ENCODE measurements around the gene THAP2.
"Not testable (repeated sequence)": the region's sequence is repeated elsewhere in the genome, so short reads cannot be mapped to it uniquely, and the experiment has no call there.

THAP2 gene

GRCh38 chr12:71662849-71663560 is 1.1 kb upstream of the THAP2 start:
- no peak for FAIRE-seq

DNA sequence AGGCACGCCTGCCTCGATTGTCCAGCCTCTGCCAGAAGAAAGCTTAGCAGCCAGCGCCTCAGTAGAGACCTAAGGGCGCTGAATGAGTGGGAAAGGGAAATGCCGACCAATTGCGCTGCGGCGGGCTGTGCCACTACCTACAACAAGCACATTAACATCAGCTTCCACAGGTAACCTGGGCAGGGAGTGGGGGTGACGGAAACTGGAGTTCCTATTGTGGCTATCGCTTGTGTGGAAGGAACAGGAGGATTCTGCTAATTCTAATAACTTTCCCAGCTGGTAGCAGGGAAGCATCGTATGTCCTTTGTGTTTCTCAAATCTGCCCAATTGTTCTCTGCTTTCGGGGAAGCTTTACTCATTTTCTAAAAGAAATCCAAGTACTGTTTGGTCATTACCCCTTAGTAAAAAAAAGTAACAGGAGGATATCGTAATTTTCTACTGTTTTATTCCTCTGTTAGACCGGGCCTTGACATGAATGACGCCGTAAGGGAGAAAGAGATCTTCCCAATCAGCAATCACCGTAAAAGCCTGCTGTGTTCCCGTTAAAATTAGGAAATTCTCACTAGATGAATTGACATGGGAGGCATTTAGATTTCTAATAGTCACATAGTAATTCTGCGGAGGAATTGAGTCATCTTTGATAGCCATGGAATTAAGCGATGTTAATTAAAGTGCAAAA is 449 bp downstream of the THAP2 start:
- FAIRE-seq = no peak

DNA sequence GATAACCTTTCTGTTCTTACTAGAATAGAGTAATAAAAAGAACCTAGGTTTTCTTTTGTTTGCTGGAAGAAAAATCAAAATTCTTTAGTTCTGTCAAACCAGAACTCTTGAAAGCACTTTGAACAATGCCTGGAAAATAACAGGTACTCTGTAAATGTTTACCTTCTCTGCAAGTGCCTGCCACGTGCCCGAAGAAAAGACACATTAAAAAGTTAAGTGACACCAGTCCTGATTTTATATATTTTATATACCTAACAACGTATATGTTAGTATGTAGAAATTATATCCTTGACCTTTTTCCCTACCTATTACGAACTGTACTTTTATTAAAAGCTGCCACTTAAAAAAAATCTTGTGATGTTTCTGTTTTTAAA is 976 bp downstream of the THAP2 start:
- no peak for FAIRE-seq

DNA sequence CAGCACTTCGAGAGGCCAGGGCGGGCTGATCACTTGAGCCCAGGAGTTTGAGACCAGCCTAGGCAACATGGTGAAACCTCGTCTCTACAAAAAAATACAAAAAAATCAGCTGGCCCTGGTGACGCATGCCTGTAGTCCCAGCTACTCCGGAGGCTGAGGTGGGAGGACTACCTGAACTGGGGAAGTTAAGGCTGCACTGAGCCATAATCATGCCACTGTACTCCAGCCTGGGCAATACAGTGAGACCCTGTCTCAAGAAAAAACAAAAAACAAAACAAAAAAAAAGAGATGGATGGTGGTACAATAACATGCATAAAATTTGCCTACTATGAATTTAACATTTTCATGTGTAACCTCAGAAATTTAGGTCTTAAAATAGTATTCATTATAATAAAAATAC is 2.2 kb downstream of the THAP2 start:
- FAIRE-seq = no peak

- no peak for FAIRE-seq
Measured at GRCh38 chr12:71671311-71671710, 7.2 kb downstream of the THAP2 start.

DNA sequence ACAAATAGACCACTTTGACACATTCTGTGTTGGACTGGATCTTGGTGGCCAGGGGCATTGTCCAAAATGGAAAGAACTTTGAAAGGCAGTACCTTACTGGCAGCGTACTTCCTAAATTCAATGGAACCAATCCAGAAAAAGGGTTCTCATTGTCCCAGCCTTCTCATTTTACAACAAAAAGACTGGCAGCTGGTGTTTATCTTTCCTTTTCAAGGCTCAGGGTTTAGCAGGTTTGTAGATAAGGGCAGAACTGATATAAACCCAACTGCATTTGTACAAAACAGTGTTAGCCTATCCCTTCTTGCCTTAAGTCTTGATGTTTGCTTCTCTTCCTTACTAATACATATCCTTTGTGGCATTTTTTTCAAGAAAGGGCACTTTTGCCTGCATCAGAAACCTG is 7.7 kb downstream of the THAP2 start:
- no peak for FAIRE-seq

DNA sequence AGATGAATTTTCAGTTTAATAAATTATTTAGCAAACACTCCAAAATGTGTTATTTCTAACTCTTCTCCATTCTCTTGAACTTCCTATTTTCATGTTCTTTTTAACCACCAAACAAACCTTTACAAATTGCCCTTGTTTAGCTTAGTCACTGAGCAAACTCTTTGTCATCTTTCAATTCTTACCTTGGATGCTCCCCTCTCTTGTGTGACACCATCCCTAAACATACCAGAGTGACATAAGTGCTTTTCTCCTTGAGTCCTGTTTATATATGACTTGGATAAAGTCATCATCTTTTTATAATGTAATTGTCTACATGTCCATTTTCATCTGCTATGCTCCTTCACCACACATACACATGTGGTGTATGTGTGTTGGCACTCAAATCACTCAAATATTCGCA is 18.4 kb downstream of the THAP2 start:
- FAIRE-seq = no peak

DNA sequence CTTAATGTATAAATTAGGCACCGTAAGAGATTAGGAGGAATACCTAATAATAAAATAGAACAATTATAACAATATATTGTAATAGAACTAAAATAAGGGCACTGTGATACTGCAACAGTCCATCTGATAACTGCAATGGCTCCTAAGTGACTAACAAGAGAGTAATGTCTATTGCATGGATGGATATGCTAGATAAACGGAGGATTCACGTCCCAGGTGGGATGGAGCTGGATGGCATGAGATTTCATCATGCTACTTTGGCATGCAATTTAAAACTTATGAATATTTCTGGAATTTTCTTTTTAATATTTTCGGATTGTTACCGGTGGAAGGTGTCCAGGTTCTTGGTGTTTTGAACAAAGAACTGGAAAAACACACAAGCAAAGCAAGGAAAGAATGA is 19.5 kb downstream of the THAP2 start:
- no peak for FAIRE-seq

- no peak for FAIRE-seq
Measured at GRCh38 chr12:71684081-71684480, 20.0 kb downstream of the THAP2 start.

GRCh38 chr12:71685312-71685906 is 21.3 kb downstream of the THAP2 start:
- FAIRE-seq = no peak

GRCh38 chr12:71685914-71686657 is 22.0 kb downstream of the THAP2 start, which contains the start of gene TMEM19:
TMEM19 (plus strand) TSS chr12:71686082; CDS start chr12:71686681, 599 bp downstream.
- FAIRE-seq = peak; percentile 11

DNA sequence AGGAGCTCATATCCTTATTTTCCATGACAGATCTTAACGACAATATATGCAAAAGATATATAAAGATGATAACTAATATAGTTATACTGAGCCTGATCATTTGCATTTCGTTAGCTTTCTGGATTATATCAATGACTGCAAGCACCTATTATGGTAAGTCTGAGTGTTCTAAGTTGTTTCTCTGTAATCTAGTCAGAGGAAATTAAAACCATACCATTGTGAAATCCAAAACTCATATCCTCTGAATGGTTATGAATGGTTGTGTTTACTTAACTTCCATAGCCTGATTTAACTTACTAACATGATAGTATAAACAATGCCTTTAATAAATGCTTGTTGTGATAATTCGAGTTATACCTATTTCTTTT is 22.5 kb downstream of the THAP2 start:
- FAIRE-seq = no peak

- FAIRE-seq = not testable (repeated sequence)
Measured at GRCh38 chr12:71687172-71687571, 23.1 kb downstream of the THAP2 start.

- FAIRE-seq = no peak
Measured at GRCh38 chr12:71688961-71689570, 25.0 kb downstream of the THAP2 start.

DNA sequence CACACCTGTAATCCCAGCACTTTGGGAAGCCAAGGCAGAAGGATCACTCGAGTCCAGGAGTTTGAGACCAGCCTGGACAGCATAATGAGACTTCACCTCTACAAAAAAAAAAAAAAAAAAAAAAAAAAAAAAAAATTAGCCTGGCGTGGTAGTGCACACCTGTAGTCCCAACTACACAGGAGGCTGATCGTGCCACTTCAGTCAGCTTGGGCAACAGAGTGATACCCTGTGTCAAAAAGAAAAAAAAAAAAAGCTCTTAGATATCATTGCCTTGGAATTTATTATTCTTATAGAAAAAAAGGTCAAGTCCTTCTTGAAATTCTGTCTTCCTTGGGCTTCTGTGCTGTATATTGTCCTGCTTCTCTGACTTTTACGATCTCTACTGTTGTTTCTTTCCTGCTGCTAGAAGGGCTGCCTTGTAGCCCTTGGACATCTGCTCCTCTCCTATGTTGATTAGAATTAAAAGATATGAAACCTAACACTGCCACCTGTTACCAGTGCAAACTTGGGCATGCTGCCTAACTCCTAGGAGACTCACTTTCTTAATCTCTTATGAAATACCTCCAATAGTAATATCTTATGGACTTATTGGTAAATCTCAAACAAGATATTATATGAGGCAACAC is 27.5 kb downstream of the THAP2 start:
- FAIRE-seq = no peak

DNA sequence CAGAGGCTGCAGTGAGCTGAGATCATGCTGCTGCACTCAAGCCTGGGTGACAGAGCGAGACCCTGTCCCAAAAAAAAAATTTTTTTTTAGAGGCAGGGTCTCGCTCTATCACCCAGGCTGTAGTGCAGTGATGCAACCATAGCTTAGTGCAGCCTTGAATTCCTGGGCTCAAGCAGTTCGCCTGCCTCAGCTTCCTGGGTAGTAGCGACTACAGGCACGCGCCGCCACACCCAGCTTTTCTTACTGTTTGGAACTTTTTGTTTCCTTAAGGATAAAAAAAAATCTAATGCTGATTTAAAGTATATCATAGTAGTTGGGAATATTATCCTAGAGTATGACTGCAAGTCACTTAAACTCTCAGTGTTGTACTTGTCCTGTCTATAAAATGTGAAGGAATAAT is 29.0 kb downstream of the THAP2 start:
- FAIRE-seq = no peak

DNA sequence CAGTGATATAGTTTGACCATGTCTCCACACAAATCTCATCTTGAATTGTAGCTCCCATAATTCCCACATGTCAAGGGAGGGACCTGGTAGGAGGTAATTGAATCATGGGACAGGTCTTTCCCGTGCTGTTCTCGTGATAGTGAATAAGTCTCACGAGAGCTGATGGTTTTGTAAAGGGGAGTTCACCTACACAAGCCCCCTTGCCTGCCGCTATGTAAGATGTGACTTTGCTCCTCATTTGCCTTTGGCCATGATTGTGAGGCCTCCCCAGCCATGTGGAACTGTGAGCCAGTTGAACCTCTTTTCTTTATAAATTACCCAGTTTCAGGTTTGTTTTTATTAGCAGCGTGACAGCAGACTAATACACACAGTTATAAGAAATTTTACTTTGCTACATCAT is 29.6 kb downstream of the THAP2 start:
- FAIRE-seq = not testable (repeated sequence)

- FAIRE-seq = no peak
Measured at GRCh38 chr12:71694099-71694820, 30.2 kb downstream of the THAP2 start.

GRCh38 chr12:71695782-71696181 is 31.7 kb downstream of the THAP2 start:
- no peak for FAIRE-seq

- not testable (repeated sequence) for FAIRE-seq
Measured at GRCh38 chr12:71702181-71702580, 38.1 kb downstream of the THAP2 start.

- FAIRE-seq = no peak
Measured at GRCh38 chr12:71702590-71702989, 38.5 kb downstream of the THAP2 start.

GRCh38 chr12:71703206-71703605 is 39.1 kb downstream of the THAP2 start:
- FAIRE-seq = no peak
